K562 (cell line): ENCODE data around the gene TRNP1. TPM values are rescaled to one million over a fixed set of nuclear protein-coding genes. Genes with fewer than 3 reads are reported as not detected.

Source experiments
- BHLHE40 ChIP-seq: IDR thresholded peaks from 2 replicates; pipeline ENCODE4 v1.6.1; 2011; ENCODE audit warnings: low read length, improper control_type of control experiment
- BMI1 ChIP-seq: fragments of 150-350 bp; IDR thresholded peaks from 2 replicates; pipeline ENCODE4 v1.6.1; 2014; ENCODE audit warnings: low read length
- CBFA2T3 ChIP-seq: fragments of 450-650 bp; IDR thresholded peaks from 2 replicates; pipeline ENCODE4 v1.6.1; 2017
- CHD1 ChIP-seq: fragments of 200-600 bp; sonication (generic); IDR thresholded peaks from one replicate; pipeline ENCODE4 v1.6.1; 2012; ENCODE audit warnings: mild to moderate bottlenecking, moderate library complexity, low read length, inconsistent platforms
- GABPB1 ChIP-seq: sonication (generic); formaldehyde crosslinking; IDR thresholded peaks from 2 replicates; pipeline ENCODE4 v1.8.0; 2022; ENCODE audit warnings: mild to moderate bottlenecking, missing genetic modification reagents
- HDAC2 ChIP-seq: fragments of 450-650 bp; IDR thresholded peaks from 2 replicates; pipeline ENCODE4 v1.6.1; 2016; ENCODE audit warnings: mild to moderate bottlenecking
- MAZ ChIP-seq, 2 experiments: fragments of 450-650 bp in 1 of 2; sonication (generic) in 1 of 2; formaldehyde crosslinking; IDR thresholded peaks in 1 of 2; conservative IDR thresholded peaks in 1 of 2; 2 replicates each; pipeline versions ENCODE4 v1.4.0 to v1.5.0; 2020; ENCODE audit warnings: mild to moderate bottlenecking in 1 of 2, missing genetic modification reagents in 1 of 2
- MCM3 ChIP-seq: fragments of 450-650 bp; IDR thresholded peaks from 2 replicates; pipeline ENCODE4 v1.6.1; 2016
- MEF2D ChIP-seq: conservative IDR thresholded peaks from 2 replicates; pipeline ENCODE4 v1.6.1; 2016; ENCODE audit warnings: low read depth, missing genetic modification characterization, missing compliant biosample characterization
- MTA3 ChIP-seq: fragments of 450-650 bp; formaldehyde crosslinking; IDR thresholded peaks from 2 replicates; pipeline ENCODE4 v1.6.1; 2017; ENCODE audit warnings: mild to moderate bottlenecking, borderline replicate concordance
- MYC ChIP-seq, 2 experiments: fragments of 250-450 bp in 1 of 2; sonication (Bioruptor Pico) in 1 of 2; IDR thresholded peaks; 2 replicates each; pipeline versions ENCODE4 v1.5.1 to v1.6.1; 2012 to 2021; ENCODE audit warnings: low read depth in 2 of 2, borderline replicate concordance in 1 of 2, improper control_type of control experiment in 1 of 2, low read length in 1 of 2, mild to moderate bottlenecking in 1 of 2, moderate library complexity in 1 of 2
- NONO ChIP-seq, 2 experiments: fragments of 200-400 bp in 1 of 2; fragments of 450-650 bp in 1 of 2; formaldehyde crosslinking in 1 of 2; IDR thresholded peaks; 2 replicates each; pipeline ENCODE4 v1.6.1; 2017; ENCODE audit warnings: low read depth in 2 of 2, mild to moderate bottlenecking in 2 of 2, moderate library complexity in 2 of 2, low read length in 1 of 2
- NRF1 ChIP-seq, 2 experiments: fragments of 450-650 bp; IDR thresholded peaks in 1 of 2; conservative IDR thresholded peaks in 1 of 2; 2 replicates each; pipeline ENCODE4 v1.6.1; 2014; ENCODE audit warnings: mild to moderate bottlenecking in 2 of 2
- PTBP1 ChIP-seq: fragments of 200-400 bp; formaldehyde crosslinking; IDR thresholded peaks from 2 replicates; pipeline ENCODE4 v1.6.1; 2017; ENCODE audit warnings: low read depth, low read length
- RBBP5 ChIP-seq: fragments of 200-600 bp; sonication (generic); IDR thresholded peaks from 2 replicates; pipeline ENCODE4 v1.6.1; 2012; ENCODE audit warnings: borderline replicate concordance, mild to moderate bottlenecking, low read length, control low read depth, inconsistent platforms; ENCODE audit not compliant: insufficient read depth, poor library complexity, severe bottlenecking
- SAP30 ChIP-seq: fragments of 200-600 bp; sonication (generic); IDR thresholded peaks from 2 replicates; pipeline ENCODE4 v1.6.1; 2012; ENCODE audit warnings: borderline replicate concordance, low read depth, mild to moderate bottlenecking, moderate library complexity, low read length, control low read depth, inconsistent platforms; ENCODE audit not compliant: insufficient read depth, poor library complexity, severe bottlenecking
- SIN3A ChIP-seq, 2 experiments: fragments of 150-350 bp in 1 of 2; IDR thresholded peaks; 2 replicates each; pipeline ENCODE4 v1.6.1; 2011 to 2016; ENCODE audit warnings: borderline replicate concordance in 2 of 2, low read depth in 2 of 2, low read length in 2 of 2, mild to moderate bottlenecking in 2 of 2, moderate library complexity in 2 of 2; ENCODE audit not compliant: control insufficient read depth in 1 of 2
- SMARCA4 ChIP-seq: fragments of 450-650 bp; IDR thresholded peaks from 2 replicates; pipeline ENCODE4 v1.6.1; 2016
- SMARCA5 ChIP-seq: fragments of 450-650 bp; IDR thresholded peaks from 2 replicates; pipeline ENCODE4 v1.6.1; 2016
- SMARCB1 ChIP-seq: IDR thresholded peaks from 2 replicates; pipeline ENCODE4 v1.6.1; 2011; ENCODE audit warnings: improper control_type of control experiment, low read depth; ENCODE audit not compliant: insufficient read length
- TOE1 ChIP-seq, 2 experiments: fragments of 450-650 bp in 1 of 2; sonication (generic) in 1 of 2; formaldehyde crosslinking in 1 of 2; IDR thresholded peaks; 2 replicates each; pipeline versions ENCODE4 v1.7.1 to v1.8.0; 2016 to 2022; ENCODE audit warnings: borderline replicate concordance in 2 of 2, mild to moderate bottlenecking in 2 of 2, antibody characterized with exemption in 1 of 2, inconsistent platforms in 1 of 2, low read depth in 1 of 2, missing genetic modification reagents in 1 of 2, moderate library complexity in 1 of 2
- ZFPM2 ChIP-seq: fragments of 250-450 bp; sonication (Bioruptor Pico); IDR thresholded peaks from 2 replicates; pipeline ENCODE4 v1.5.1; 2022; ENCODE audit warnings: mild to moderate bottlenecking
- ZNF316 ChIP-seq: fragments of 450-650 bp; IDR thresholded peaks from 2 replicates; pipeline ENCODE4 v1.6.1; 2016
- polyA plus RNA-seq, 8 experiments: library from polyadenylated mRNA; depleted of rRNA in 4 of 8; stranded (reverse) in 5 of 8; unstranded in 3 of 8; fragments of >200 nt; fragmentation: Nextera tagmentation in 2 of 8; fragmentation: Illumina TruSeq in 1 of 8; extraction: Ambion mirVana in 2 of 8; extraction: Trizol in 1 of 8; gene quantifications; 2 replicates each; pipeline versions ENCODE4 v1.2.1 to v1.2.3, GENCODE V29; 2011 to 2014; ENCODE audit warnings: inconsistent platforms in 1 of 8, missing spikeins in 1 of 8
- total RNA-seq, 7 experiments: library from RNA; depleted of rRNA in 6 of 7; stranded (reverse); fragments of >200 nt in 6 of 7; fragmentation: Illumina TruSeq in 2 of 7; extraction: Trizol in 2 of 7; gene quantifications; 2 replicates each; pipeline versions ENCODE4 v1.2.1 to v1.2.3, GENCODE V29; 2011 to 2021; ENCODE audit warnings: low replicate concordance in 1 of 7
- TF ChIP-seq, protein P1 (sequence below): fragments of 250-450 bp; sonication (Bioruptor Pico); IDR thresholded peaks from 2 replicates; pipeline ENCODE4 v1.5.0; 2021; ENCODE audit warnings: mild to moderate bottlenecking, borderline replicate concordance

TRNP1 gene
- total and polyA plus RNA-seq, 9 of the 15 experiments (the other 6 are each of a cell fraction or from before 2014, with no cell fraction given), result 0.03 to 1.3 (median 0.95) TPM

DNA sequence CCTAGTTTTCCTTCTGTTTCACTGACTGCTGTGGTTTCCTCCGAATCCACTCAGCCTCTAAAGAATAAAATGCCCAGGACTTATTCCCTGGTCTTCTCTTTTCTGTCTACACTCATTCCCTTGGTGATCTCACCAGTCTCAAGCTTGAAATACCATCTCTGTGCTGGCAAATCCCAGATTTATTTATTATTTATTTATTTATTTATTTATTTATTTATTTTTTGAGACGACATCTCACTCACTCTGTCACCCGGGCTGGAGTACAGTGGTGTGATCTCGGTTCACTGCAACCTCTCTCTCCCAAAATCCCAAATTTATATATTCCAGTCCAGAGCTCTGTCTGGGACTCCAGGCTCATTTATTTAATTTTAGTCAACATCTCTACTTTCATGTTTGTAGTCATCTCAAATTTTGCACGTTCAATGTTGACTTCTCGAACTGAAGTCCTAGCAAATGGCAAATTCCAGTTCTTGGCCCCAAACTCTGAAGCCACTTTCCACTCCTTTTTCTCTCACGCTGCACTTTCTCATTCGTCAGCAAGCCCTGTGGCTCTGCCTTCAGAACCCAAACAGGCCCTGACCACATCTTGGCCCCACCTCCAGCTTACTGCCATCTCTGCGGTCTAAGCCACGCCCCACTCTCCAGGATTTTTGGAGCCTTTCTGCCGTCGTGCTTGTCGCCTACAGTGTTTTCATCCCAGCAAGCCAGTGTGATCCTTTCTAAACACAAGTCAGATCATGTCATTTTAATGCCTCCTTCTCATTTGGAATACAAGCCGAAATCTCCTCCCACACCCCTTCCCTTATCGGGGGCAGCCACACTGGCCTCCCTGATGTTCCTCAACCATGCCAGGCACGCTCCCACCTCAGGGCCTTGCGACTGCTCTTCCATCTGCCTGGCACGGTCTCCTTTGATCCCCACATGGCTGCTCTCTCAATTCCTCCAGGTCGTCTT, 33.4 kb downstream of the TRNP1 start (continued):
- TF ChIP-seq BHLHE40 (peak; percentile 62), PTBP1 (no peak), GABPB1 (CRISPR knock-in tag) (0 out of 2 replicates have a peak, but pooled peaks have one; percentile 67), MYC (IDR thresholded peaks at IDR 0.05; ENCODE audit: low read depth, low read length) (0 out of 2 replicates have a peak, but pooled peaks have one; percentile 32), MYC (CRISPR knock-in tag; IDR thresholded peaks at IDR 0.05; ENCODE audit: borderline replicate concordance, low read depth) (0 out of 2 replicates have a peak, but pooled peaks have one; percentile 53), HDAC2 (peak; percentile 73), SAP30 (peak; percentile 26), NONO (IDR thresholded peaks at IDR 0.05; ENCODE audit: low read depth in 2 of 2, low read length in 1 of 2) (no peak), NRF1 (conservative IDR thresholded peaks at IDR 0.05 in 1 of 2, IDR thresholded peaks at IDR 0.05 in 1 of 2) (peak; percentile 49 to 62; a peak in 3 of 4 replicates), BMI1 (no peak), MEF2D (tag) (peak; percentile 78), ZNF316 (peak; percentile 87), SMARCA4 (peak; percentile 73; the same call in 1 of the 2 replicates), CHD1 (no peak), MAZ (CRISPR knock-in tag; conservative IDR thresholded peaks at IDR 0.05 in 1 of 2, IDR thresholded peaks at IDR 0.05 in 1 of 2) (no peak), MTA3 (peak; percentile 68; the same call in 1 of the 2 replicates), SIN3A (IDR thresholded peaks at IDR 0.05; ENCODE audit: borderline replicate concordance in 2 of 2, control insufficient read depth in 1 of 2, low read depth in 2 of 2, low read length in 2 of 2) (no peak), CBFA2T3 (peak; percentile 76), MCM3 (no peak), SMARCA5 (peak; percentile 68; the same call in 1 of the 2 replicates), TOE1 (IDR thresholded peaks at IDR 0.05; ENCODE audit: borderline replicate concordance) (0 out of 2 replicates have a peak, but pooled peaks have one; percentile 49), TOE1 (CRISPR knock-in tag; IDR thresholded peaks at IDR 0.05; ENCODE audit: borderline replicate concordance, low read depth) (no peak), RBBP5 (peak; percentile 57), ZFPM2 (CRISPR knock-in tag) (0 out of 2 replicates have a peak, but pooled peaks have one; percentile 43), SMARCB1 (peak; percentile 49)
- TF ChIP-seq, protein P1, sequence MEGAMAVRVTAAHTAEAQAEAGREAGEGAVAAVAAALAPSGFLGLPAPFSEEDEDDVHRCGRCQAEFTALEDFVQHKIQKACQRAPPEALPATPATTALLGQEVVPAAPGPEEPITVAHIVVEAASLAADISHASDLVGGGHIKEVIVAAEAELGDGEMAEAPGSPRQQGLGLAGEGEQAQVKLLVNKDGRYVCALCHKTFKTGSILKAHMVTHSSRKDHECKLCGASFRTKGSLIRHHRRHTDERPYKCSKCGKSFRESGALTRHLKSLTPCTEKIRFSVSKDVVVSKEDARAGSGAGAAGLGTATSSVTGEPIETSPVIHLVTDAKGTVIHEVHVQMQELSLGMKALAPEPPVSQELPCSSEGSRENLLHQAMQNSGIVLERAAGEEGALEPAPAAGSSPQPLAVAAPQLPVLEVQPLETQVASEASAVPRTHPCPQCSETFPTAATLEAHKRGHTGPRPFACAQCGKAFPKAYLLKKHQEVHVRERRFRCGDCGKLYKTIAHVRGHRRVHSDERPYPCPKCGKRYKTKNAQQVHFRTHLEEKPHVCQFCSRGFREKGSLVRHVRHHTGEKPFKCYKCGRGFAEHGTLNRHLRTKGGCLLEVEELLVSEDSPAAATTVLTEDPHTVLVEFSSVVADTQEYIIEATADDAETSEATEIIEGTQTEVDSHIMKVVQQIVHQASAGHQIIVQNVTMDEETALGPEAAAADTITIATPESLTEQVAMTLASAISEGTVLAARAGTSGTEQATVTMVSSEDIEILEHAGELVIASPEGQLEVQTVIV (CRISPR knock-in tag), result no peak
